KMS-11 (cell line): ENCODE measurements around the gene IL17C.

ENCODE experiments used
- H2AFZ ChIP-seq: fragments of 200-600 bp; sonication (generic); 2 replicates; pipeline ENCODE4 v1.6.1; 2016; ENCODE audit warnings: antibody characterized with exemption, mixed run types, low read depth
- H3K27ac ChIP-seq: fragments of 200-600 bp; sonication (generic); 2 replicates; pipeline ENCODE4 v1.6.1; 2016; ENCODE audit warnings: mild to moderate bottlenecking, mixed run types
- H3K27me3 ChIP-seq: fragments of 200-600 bp; sonication (generic); 2 replicates; pipeline ENCODE4 v1.6.1; 2017; ENCODE audit warnings: mild to moderate bottlenecking, low read depth, mixed run types, moderate library complexity; ENCODE audit not compliant: insufficient read depth
- H3K36me3 ChIP-seq: fragments of 200-600 bp; sonication (generic); 2 replicates; pipeline ENCODE4 v1.6.1; 2017; ENCODE audit warnings: mild to moderate bottlenecking, mixed run types; ENCODE audit not compliant: insufficient read depth
- H3K4me1 ChIP-seq: fragments of 200-600 bp; sonication (generic); 2 replicates; pipeline ENCODE4 v1.6.1; 2016; ENCODE audit warnings: mild to moderate bottlenecking, low read depth, mixed run types; ENCODE audit not compliant: poor library complexity, severe bottlenecking
- H3K4me2 ChIP-seq: fragments of 200-600 bp; sonication (generic); 2 replicates; pipeline ENCODE4 v1.7.0; 2016; ENCODE audit warnings: mild to moderate bottlenecking, mixed run types
- H3K4me3 ChIP-seq: fragments of 200-600 bp; sonication (generic); IDR thresholded peaks from 2 replicates; pipeline ENCODE4 v1.6.1; 2017; ENCODE audit warnings: low read depth, low read length, mixed read lengths; ENCODE audit not compliant: insufficient read depth
- H3K79me2 ChIP-seq: fragments of 200-600 bp; sonication (generic); 2 replicates; pipeline ENCODE4 v1.6.1; 2016; ENCODE audit warnings: low read depth, mixed run types; ENCODE audit not compliant: insufficient read depth
- H3K9ac ChIP-seq: fragments of 200-600 bp; sonication (generic); 2 replicates; pipeline ENCODE4 v1.6.1; 2016; ENCODE audit warnings: mild to moderate bottlenecking, mixed run types
- H4K20me1 ChIP-seq: fragments of 200-600 bp; sonication (generic); 2 replicates; pipeline ENCODE4 v1.6.1; 2016; ENCODE audit warnings: mild to moderate bottlenecking, mixed run types; ENCODE audit not compliant: insufficient read depth
- CTCF ChIP-seq: fragments of 200-600 bp; sonication (generic); conservative IDR thresholded peaks from 2 replicates; pipeline ENCODE4 v1.6.1; 2017; ENCODE audit warnings: low read depth, mild to moderate bottlenecking, antibody characterized with exemption, low read length, moderate library complexity, mixed read lengths

The IL17C gene

GRCh38 chr16:88681084-88681680, 42.8 kb downstream of the IL17C start:
- peak; percentile 66; the same call in 1 of the 2 replicates for TF ChIP-seq CTCF
- no peaks in the 10 kb centered on the region for H3K36me3 ChIP-seq
- H3K4me1 ChIP-seq, result peaks cover 56% of the 10 kb centered on the region
- H3K9ac ChIP-seq, result peak overlapping the region; percentile 3; the same call in 1 of the 2 replicates
- no peak overlapping the region for H3K4me3 ChIP-seq
- H2AFZ ChIP-seq, result peak overlapping the region; percentile 42
- no peaks in the 10 kb centered on the region for H4K20me1 ChIP-seq
- H3K27ac ChIP-seq, result peak overlapping the region; percentile 17; the same call in 1 of the 2 replicates
- no peaks in the 10 kb centered on the region; the same call in 1 of the 2 replicates for H3K27me3 ChIP-seq
- peak overlapping the region; percentile 73 for H3K4me2 ChIP-seq
- no peaks in the 10 kb centered on the region for H3K79me2 ChIP-seq

- no peaks in the 10 kb centered on the region for H3K79me2 ChIP-seq
- H3K4me2 ChIP-seq, result peak overlapping the region; percentile 73
- no peaks in the 10 kb centered on the region for H3K36me3 ChIP-seq
- H2AFZ ChIP-seq, result peak overlapping the region; percentile 42
- H3K9ac ChIP-seq, result peak overlapping the region; percentile 3; the same call in 1 of the 2 replicates
- H4K20me1 ChIP-seq, result no peaks in the 10 kb centered on the region
- H3K4me3 ChIP-seq, result no peak overlapping the region
- peaks cover 60% of the 10 kb centered on the region for H3K4me1 ChIP-seq
- no peak for TF ChIP-seq CTCF
- peaks cover 2% of the 10 kb centered on the region; the same call in 1 of the 2 replicates for H3K27me3 ChIP-seq
- peak overlapping the region; percentile 17; the same call in 1 of the 2 replicates for H3K27ac ChIP-seq
These were observed 43.5 kb downstream of the IL17C start for GRCh38 chr16:88681709-88682451.

GRCh38 chr16:88684569-88685155, 46.3 kb downstream of the IL17C start:
- Histone ChIP-seq H3K27ac (no peak overlapping the region), H3K4me2 (peak overlapping the region; percentile 92; the same call in 1 of the 2 replicates), H3K9ac (no peak overlapping the region), H3K36me3 (no peaks in the 10 kb centered on the region), H3K4me1 (peaks cover 61% of the 10 kb centered on the region), H3K27me3 (peaks cover 19% of the 10 kb centered on the region; the same call in 1 of the 2 replicates), H4K20me1 (no peaks in the 10 kb centered on the region), H2AFZ (no peak overlapping the region), H3K4me3 (no peak overlapping the region), H3K79me2 (no peaks in the 10 kb centered on the region)
- no peak for TF ChIP-seq CTCF

GRCh38 chr16:88685156-88686061, 47.0 kb downstream of the IL17C start:
- H3K9ac ChIP-seq, result peak overlapping the region; percentile 11; the same call in 1 of the 2 replicates
- no peaks in the 10 kb centered on the region for H4K20me1 ChIP-seq
- peak overlapping the region; percentile 92 for H3K4me2 ChIP-seq
- no peaks in the 10 kb centered on the region for H3K36me3 ChIP-seq
- H3K27ac ChIP-seq, result no peak overlapping the region
- peak overlapping the region; percentile 81 for H2AFZ ChIP-seq
- peaks cover 20% of the 10 kb centered on the region; the same call in 1 of the 2 replicates for H3K27me3 ChIP-seq
- no peaks in the 10 kb centered on the region for H3K79me2 ChIP-seq
- H3K4me3 ChIP-seq, result no peak overlapping the region
- peaks cover 54% of the 10 kb centered on the region for H3K4me1 ChIP-seq
- peak; percentile 60 for TF ChIP-seq CTCF
